B cell (primary cell): ENCODE results near the gene ATP6V1C2. TPM values are rescaled to one million over a fixed set of nuclear protein-coding genes. Genes with fewer than 3 reads are reported as not detected.

Experiments
- ATAC-seq: fragments of 200-7000 bp; cut with Tn5 transposase; one replicate; pipeline ENCODE4 v1.10.0; 2021; ENCODE audit warnings: low read depth, mild to moderate bottlenecking, moderate number of reproducible peaks, moderate library complexity
- CTCF ChIA-PET: fragments of 350-600 bp; sonication (Branson Sonifier 250); formaldehyde crosslinking; loops from one replicate; lab custom pipeline; 2021; ENCODE audit warnings: antibody characterized with exemption, inconsistent platforms; lab: Charles Lee
- POLR2A ChIA-PET: fragments of 350-600 bp; sonication (Branson Sonifier 250); formaldehyde crosslinking; loops from one replicate; lab custom pipeline; 2021; ENCODE audit warnings: antibody characterized with exemption; lab: Charles Lee
- DNase-seq: peaks from one replicate; pipeline ENCODE4 v3.0.0; 2013
- H2AFZ ChIP-seq: 2 replicates; pipeline ENCODE4 v1.6.1; 2012; ENCODE audit warnings: mild to moderate bottlenecking, low read depth, low read length; ENCODE audit not compliant: insufficient read depth, poor library complexity, severe bottlenecking
- H3K27ac ChIP-seq, 2 donors: 1 replicate in 1 of 2; 2 replicates in 1 of 2; pipeline ENCODE4 v1.5.1; 2012 to 2013; ENCODE audit warnings: low read length in 2 of 2, mild to moderate bottlenecking in 2 of 2, moderate library complexity in 1 of 2
- H3K27me3 ChIP-seq, 4 experiments: fragments of 200-600 bp in 1 of 4; sonication (generic) in 1 of 4; replicated peaks in 1 of 4; 1 replicate in 2 of 4; 2 replicates in 2 of 4; pipeline versions ENCODE4 v1.6.1 to v1.7.0; 2013 to 2016; ENCODE audit warnings: low read length in 3 of 4, mild to moderate bottlenecking in 2 of 4, mixed read lengths in 1 of 4, moderate library complexity in 1 of 4; ENCODE audit not compliant: insufficient read depth in 4 of 4, control insufficient read depth in 3 of 4; ENCODE audit errors: control extremely low read depth in 1 of 4
- H3K36me3 ChIP-seq, 2 experiments: replicated peaks in 1 of 2; 1 replicate in 1 of 2; 2 replicates in 1 of 2; pipeline versions ENCODE4 v1.6.1 to v1.7.1; 2013; ENCODE audit warnings: low read length in 1 of 2; ENCODE audit not compliant: insufficient read depth in 2 of 2, control insufficient read depth in 1 of 2; ENCODE audit errors: control extremely low read depth in 1 of 2, extremely low read depth in 1 of 2
- H3K4me1 ChIP-seq, 2 donors: fragments of 200-600 bp in 1 of 2; sonication (generic) in 1 of 2; 1 replicate in 1 of 2; 2 replicates in 1 of 2; pipeline versions ENCODE4 v1.5.1 to v1.6.1; 2013 to 2017; ENCODE audit warnings: low read length in 2 of 2; ENCODE audit not compliant: control insufficient read depth in 2 of 2, insufficient read depth in 2 of 2
- H3K4me2 ChIP-seq: replicated peaks from 2 replicates; pipeline ENCODE3; 2012; ENCODE audit warnings: mild to moderate bottlenecking, low read depth, low read length; ENCODE audit not compliant: poor library complexity, severe bottlenecking
- H3K4me3 ChIP-seq, 5 experiments: fragments of 200-600 bp in 1 of 5; sonication (generic) in 1 of 5; 1 replicate in 3 of 5; 2 replicates in 2 of 5; pipeline versions ENCODE4 v1.5.1 to v1.7.0; 2011 to 2016; ENCODE audit warnings: low read length in 4 of 5, mild to moderate bottlenecking in 4 of 5, low read depth in 2 of 5, control low read depth in 1 of 5, moderate library complexity in 1 of 5; ENCODE audit not compliant: insufficient read depth in 1 of 5; ENCODE audit errors: control extremely low read depth in 1 of 5, extremely low read depth in 1 of 5
- H3K79me2 ChIP-seq: fragments of 200-600 bp; sonication (generic); one replicate; pipeline ENCODE4 v1.6.0; 2016; ENCODE audit warnings: low read length; ENCODE audit not compliant: control insufficient read depth, insufficient read depth
- H3K9ac ChIP-seq: fragments of 200-600 bp; sonication (generic); 2 replicates; pipeline ENCODE4 v1.6.1; 2017; ENCODE audit warnings: mild to moderate bottlenecking, low read length, moderate library complexity
- H3K9me3 ChIP-seq, 3 donors: one replicate each; pipeline versions ENCODE4 v1.6.1 to v1.7.1; 2013; ENCODE audit warnings: low read length in 2 of 3; ENCODE audit not compliant: control insufficient read depth in 2 of 3, insufficient read depth in 1 of 3; ENCODE audit errors: control extremely low read depth in 1 of 3
- H4K20me1 ChIP-seq: 2 replicates; pipeline ENCODE4 v1.6.0; 2012; ENCODE audit warnings: mild to moderate bottlenecking, low read length; ENCODE audit not compliant: insufficient read depth, control insufficient read depth, poor library complexity, severe bottlenecking
- H3K27ac Mint-ChIP-seq: one replicate; pipeline ENCODE4 v1.8.0; 2021; ENCODE audit warnings: mixed read lengths
- H3K27me3 Mint-ChIP-seq: one replicate; pipeline ENCODE4 v1.8.0; 2021; ENCODE audit warnings: mixed read lengths
- H3K4me1 Mint-ChIP-seq: one replicate; pipeline ENCODE4 v1.8.0; 2021; ENCODE audit warnings: mixed read lengths
- H3K4me3 Mint-ChIP-seq: one replicate; pipeline ENCODE4 v1.8.0; 2021; ENCODE audit warnings: mixed read lengths
- H3K9me3 Mint-ChIP-seq: one replicate; pipeline ENCODE4 v1.8.0; 2022; ENCODE audit warnings: mixed read lengths; ENCODE audit not compliant: insufficient read depth
- CTCF ChIP-seq: fragments of 200-600 bp; IDR thresholded peaks from one replicate; pipeline ENCODE4 v1.8.0; 2022; ENCODE audit warnings: antibody characterized with exemption, mild to moderate bottlenecking
- EZH2 ChIP-seq: IDR thresholded peaks from 2 replicates; pipeline ENCODE4 v1.6.1; 2012; ENCODE audit warnings: borderline replicate concordance, low read depth, mild to moderate bottlenecking, moderate library complexity, low read length; ENCODE audit not compliant: insufficient read depth, poor library complexity, severe bottlenecking
- WGBS: methylation state at CpG from one replicate; pipeline ENCODE4 v1.1.5; 2013; ENCODE audit warnings: missing lambda C conversion rate; ENCODE audit not compliant: insufficient coverage; 5-methylcytosine and 5-hydroxymethylcytosine counted together
- intact Hi-C: fragments of 100-400 bp; cut with micrococcal nuclease; formaldehyde crosslinking; loops from one replicate; pipeline ENCODE4 v1.10.0; 2022
- polyA plus RNA-seq: library from polyadenylated mRNA; depleted of rRNA; stranded (reverse); fragments of >200 nt; gene quantifications from 2 replicates; pipeline ENCODE4 v1.2.3, GENCODE V29; 2012
- total RNA-seq, 2 donors: library from RNA; stranded (reverse); fragments of 120-200 nt in 1 of 2; gene quantifications; 1 replicate in 1 of 2; 2 replicates in 1 of 2; pipeline versions ENCODE4 v1.2.3 to v1.2.4, GENCODE V29; 2013 to 2022

The ATP6V1C2 gene
- total and polyA plus RNA-seq, 2 donors (not counting 1 experiment from before 2014, with no cell fraction given), result 0.54 to 4.4 TPM

- 93% methylated on average over 22 of the region's 22 CpGs for WGBS
- Mint-ChIP-seq H3K27me3 (no peaks in the 10 kb centered on the region), H3K27ac (no peak overlapping the region), H3K4me3 (no peak overlapping the region), H3K4me1 (no peaks in the 10 kb centered on the region), H3K9me3 (no peaks in the 10 kb centered on the region)
- Histone ChIP-seq H3K27ac (no peak overlapping the region), H3K9me3 (no peaks in the 10 kb centered on the region), H3K4me2 (no peak overlapping the region), H3K79me2 (no peaks in the 10 kb centered on the region), H3K4me3 (no peak overlapping the region), H3K4me1 (no peaks in the 10 kb centered on the region), H3K27me3 (no peaks in the 10 kb centered on the region), H3K36me3 (no peaks in the 10 kb centered on the region), H3K9ac (no peak overlapping the region), H4K20me1 (no peaks in the 10 kb centered on the region), H2AFZ (no peak overlapping the region)
- ChIA-PET CTCF (no interaction called here), POLR2A (no interaction called here)
- intact Hi-C loops, result no loop called here
- DNase-seq, result no peak
- TF ChIP-seq EZH2 (no peak), CTCF (no peak)
- no peak for ATAC-seq
Measured at GRCh38 chr2:10770956-10771750, 49.7 kb downstream of the ATP6V1C2 start.

GRCh38 chr2:10771786-10772185, 50.4 kb downstream of the ATP6V1C2 start:
- H3K4me2 ChIP-seq, result no peak overlapping the region
- Mint-ChIP-seq H3K9me3 (no peaks in the 10 kb centered on the region), H3K4me3 (no peak overlapping the region), H3K27me3 (no peaks in the 10 kb centered on the region), H3K4me1 (no peaks in the 10 kb centered on the region), H3K27ac (no peak overlapping the region)
- no peaks in the 10 kb centered on the region for H3K36me3 ChIP-seq
- H3K27me3 ChIP-seq, result no peaks in the 10 kb centered on the region
- H2AFZ ChIP-seq, result no peak overlapping the region
- no peaks in the 10 kb centered on the region for H3K9me3 ChIP-seq
- TF ChIP-seq CTCF (no peak), EZH2 (no peak)
- no peaks in the 10 kb centered on the region for H3K79me2 ChIP-seq
- H3K27ac ChIP-seq, result no peak overlapping the region
- CTCF ChIA-PET, result no interaction called here
- POLR2A ChIA-PET, result no interaction called here
- intact Hi-C loops, result no loop called here
- no peaks in the 10 kb centered on the region for H3K4me1 ChIP-seq
- WGBS, result 96% methylated on average over 7 of the region's 13 CpGs
- H3K9ac ChIP-seq, result no peak overlapping the region
- DNase-seq (no peak), ATAC-seq (no peak)
- no peak overlapping the region for H3K4me3 ChIP-seq
- H4K20me1 ChIP-seq, result no peaks in the 10 kb centered on the region
